Cardiac septum (tissue), 1 donor: ENCODE results near the gene HIVEP3. TPM values are rescaled to one million over a fixed set of nuclear protein-coding genes. Genes with fewer than 3 reads are reported as not detected.

Experiments
- DNase-seq: peaks from one replicate; pipeline ENCODE4 v3.0.0-alpha.2; 2020; ENCODE audit warnings: low spot score
- intact Hi-C: fragments of 100-400 bp; cut with DNase I; formaldehyde crosslinking; loops from one replicate; pipeline ENCODE4 v1.14.0; 2022
- total RNA-seq: library from RNA; stranded (reverse); fragmentation: NEBNext Ultra II Directional; extraction: Animal tissue kit (Norgen Biotek cat#: 25700); gene quantifications from one replicate; pipeline ENCODE4 v1.2.1, GENCODE V29; 2021
- donor health status: DM: no; HTN: no; CAD: no.

The HIVEP3 gene
- total RNA-seq, 1 donor from 2014 or later: 3.7 TPM

GRCh38 chr1:41749991-41750745 lies 168.6 kb downstream of the HIVEP3 start:
- DNase-seq: no peak
- intact Hi-C loops: no loop called here

- intact Hi-C loops: no loop called here
Measured at GRCh38 chr1:41745022-41745421, 173.7 kb downstream of the HIVEP3 start.

GRCh38 chr1:41743366-41743765 lies 175.4 kb downstream of the HIVEP3 start:
- DNase-seq: no peak
- intact Hi-C loops: no loop called here

More at GRCh38 chr1:41745022-41745421, 173.7 kb downstream of the HIVEP3 start:
- no peak for DNase-seq

GRCh38 chr1:41742219-41742618 lies 176.5 kb downstream of the HIVEP3 start:
- DNase-seq: no peak
- intact Hi-C loops: no loop called here

- intact Hi-C loops: no loop called here
- no peak for DNase-seq
Measured at GRCh38 chr1:41741244-41741643, 177.5 kb downstream of the HIVEP3 start.

- DNase-seq: no peak
- intact Hi-C loops: no loop called here
Measured at GRCh38 chr1:41740630-41741239, 178.0 kb downstream of the HIVEP3 start.

GRCh38 chr1:41740058-41740457 lies 178.7 kb downstream of the HIVEP3 start:
- intact Hi-C loops: no loop called here

GRCh38 chr1:41739061-41739955 lies 179.4 kb downstream of the HIVEP3 start:
- peak; percentile 95 for DNase-seq
- intact Hi-C loops: loop anchor here (2.0 kb wide), 1 partner anchor 77 kb away; no protein-coding TSS in a partner anchor

More at GRCh38 chr1:41740058-41740457, 178.7 kb downstream of the HIVEP3 start:
- no peak for DNase-seq

- DNase-seq: no peak
- intact Hi-C loops: loop anchor here (2.0 kb wide), 1 partner anchor 76 kb away; no protein-coding TSS in a partner anchor
Measured at GRCh38 chr1:41738475-41738874, 180.2 kb downstream of the HIVEP3 start.

GRCh38 chr1:41738006-41738405 lies 180.7 kb downstream of the HIVEP3 start:
- DNase-seq: no peak

GRCh38 chr1:41735631-41736260 lies 183.0 kb downstream of the HIVEP3 start:
- no peak for DNase-seq
- intact Hi-C loops: no loop called here

More at GRCh38 chr1:41738006-41738405, 180.7 kb downstream of the HIVEP3 start:
- intact Hi-C loops: loop anchor here (2.0 kb wide), 1 partner anchor 75 kb away; no protein-coding TSS in a partner anchor

GRCh38 chr1:41735139-41735538 lies 183.6 kb downstream of the HIVEP3 start:
- no peak for DNase-seq
- intact Hi-C loops: no loop called here

GRCh38 chr1:41734201-41734970 lies 184.3 kb downstream of the HIVEP3 start:
- no peak for DNase-seq
- intact Hi-C loops: no loop called here

- DNase-seq: no peak
- intact Hi-C loops: no loop called here
Measured at GRCh38 chr1:41733725-41734124, 185.0 kb downstream of the HIVEP3 start.

- DNase-seq: no peak
- intact Hi-C loops: no loop called here
Measured at GRCh38 chr1:41733021-41733420, 185.7 kb downstream of the HIVEP3 start.

- intact Hi-C loops: no loop called here
- no peak for DNase-seq
Measured at GRCh38 chr1:41731516-41732030, 187.1 kb downstream of the HIVEP3 start.

- intact Hi-C loops: no loop called here
- DNase-seq: no peak
Measured at GRCh38 chr1:41730806-41731205, 187.9 kb downstream of the HIVEP3 start.

GRCh38 chr1:41728403-41729202 lies 190.1 kb downstream of the HIVEP3 start:
- intact Hi-C loops: loop anchor here (5.0 kb wide), 1 partner anchor 66 kb away; no protein-coding TSS in a partner anchor
- no peak for DNase-seq
